Endothelial cell of umbilical vein (primary cell): ENCODE data around the gene TUBGCP2.

ENCODE experiments used
- EZH2 ChIP-seq: IDR thresholded peaks from 2 replicates; pipeline ENCODE4 v1.6.1; 2012; ENCODE audit warnings: borderline replicate concordance, low read depth, mild to moderate bottlenecking, moderate library complexity, low read length, inconsistent platforms; ENCODE audit not compliant: severe bottlenecking
- FOS ChIP-seq: IDR thresholded peaks from 2 replicates; pipeline ENCODE4 v1.6.1; 2011; ENCODE audit warnings: mild to moderate bottlenecking, low read length, moderate library complexity, borderline replicate concordance; ENCODE audit not compliant: insufficient read depth
- GATA2 ChIP-seq: IDR thresholded peaks from 2 replicates; pipeline ENCODE4 v1.7.0; 2011; ENCODE audit warnings: low read depth, mild to moderate bottlenecking, moderate library complexity, mixed read lengths, low read length; ENCODE audit not compliant: insufficient read length, insufficient read depth
- JUN ChIP-seq: IDR thresholded peaks from 2 replicates; pipeline ENCODE4 v1.6.1; 2011; ENCODE audit warnings: borderline replicate concordance, low read depth; ENCODE audit not compliant: insufficient read length, insufficient read depth
- MYC ChIP-seq: IDR thresholded peaks from one replicate; pipeline ENCODE4 v1.6.1; 2011; ENCODE audit warnings: mild to moderate bottlenecking, low read depth, low read length
- POLR2A ChIP-seq: IDR thresholded peaks from 2 replicates; pipeline ENCODE4 v1.6.1; 2012; ENCODE audit warnings: low read depth, mild to moderate bottlenecking, control low read depth, low read length
- POLR2AphosphoS5 ChIP-seq: IDR thresholded peaks from 2 replicates; pipeline ENCODE4 v1.6.1; 2012; ENCODE audit warnings: low read depth, mild to moderate bottlenecking, control low read depth, low read length, moderate library complexity; ENCODE audit not compliant: insufficient read depth
- TF ChIP-seq, protein P1 (sequence below), 2 donors: IDR thresholded peaks; 1 replicate in 1 of 2; 2 replicates in 1 of 2; pipeline ENCODE4 v1.5.1; 2011; ENCODE audit warnings: low read length in 2 of 2, mild to moderate bottlenecking in 2 of 2, moderate library complexity in 2 of 2, control low read depth in 1 of 2, inconsistent platforms in 1 of 2, low read depth in 1 of 2; ENCODE audit not compliant: insufficient read depth in 1 of 2; ENCODE audit errors: extremely low read depth in 1 of 2
- TF ChIP-seq, protein P2 (sequence below): IDR thresholded peaks from 2 replicates; pipeline ENCODE4 v1.6.1; 2011; ENCODE audit not compliant: insufficient read depth, insufficient read length

DNA sequence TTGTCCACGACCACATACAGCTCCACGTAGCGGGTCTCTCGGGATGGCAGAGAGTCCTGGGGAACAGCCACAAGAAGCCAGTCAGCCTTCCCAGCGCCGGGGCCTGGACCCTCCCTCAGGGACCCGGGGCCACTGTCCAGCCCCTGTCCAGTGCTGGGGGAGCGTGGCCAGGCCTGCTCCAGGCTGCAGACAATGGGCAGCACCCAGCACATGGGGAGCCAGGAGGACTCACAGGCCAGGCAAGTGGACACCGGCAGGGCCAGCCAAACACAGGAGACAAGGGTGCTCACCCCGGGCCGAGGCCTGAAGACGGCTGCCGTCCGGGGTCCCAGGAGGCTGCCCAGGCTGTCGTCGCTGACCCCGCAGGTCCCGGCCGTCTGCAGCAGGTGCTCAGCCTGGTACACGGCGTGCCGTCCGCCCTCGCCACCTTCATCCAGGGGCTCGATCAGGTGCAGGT, 35.7 kb downstream of the TUBGCP2 start:
- TF ChIP-seq POLR2AphosphoS5: no peak
- TF ChIP-seq, protein P1, sequence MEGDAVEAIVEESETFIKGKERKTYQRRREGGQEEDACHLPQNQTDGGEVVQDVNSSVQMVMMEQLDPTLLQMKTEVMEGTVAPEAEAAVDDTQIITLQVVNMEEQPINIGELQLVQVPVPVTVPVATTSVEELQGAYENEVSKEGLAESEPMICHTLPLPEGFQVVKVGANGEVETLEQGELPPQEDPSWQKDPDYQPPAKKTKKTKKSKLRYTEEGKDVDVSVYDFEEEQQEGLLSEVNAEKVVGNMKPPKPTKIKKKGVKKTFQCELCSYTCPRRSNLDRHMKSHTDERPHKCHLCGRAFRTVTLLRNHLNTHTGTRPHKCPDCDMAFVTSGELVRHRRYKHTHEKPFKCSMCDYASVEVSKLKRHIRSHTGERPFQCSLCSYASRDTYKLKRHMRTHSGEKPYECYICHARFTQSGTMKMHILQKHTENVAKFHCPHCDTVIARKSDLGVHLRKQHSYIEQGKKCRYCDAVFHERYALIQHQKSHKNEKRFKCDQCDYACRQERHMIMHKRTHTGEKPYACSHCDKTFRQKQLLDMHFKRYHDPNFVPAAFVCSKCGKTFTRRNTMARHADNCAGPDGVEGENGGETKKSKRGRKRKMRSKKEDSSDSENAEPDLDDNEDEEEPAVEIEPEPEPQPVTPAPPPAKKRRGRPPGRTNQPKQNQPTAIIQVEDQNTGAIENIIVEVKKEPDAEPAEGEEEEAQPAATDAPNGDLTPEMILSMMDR (IDR thresholded peaks at IDR 0.05; ENCODE audit: extremely low read depth in 1 of 2, insufficient read depth in 1 of 2, low read depth in 1 of 2, low read length in 2 of 2): no peak
- TF ChIP-seq POLR2A: no peak
- TF ChIP-seq FOS: no peak
- TF ChIP-seq EZH2: no peak
- TF ChIP-seq GATA2: no peak
- no peak for TF ChIP-seq JUN
- TF ChIP-seq, protein P2, sequence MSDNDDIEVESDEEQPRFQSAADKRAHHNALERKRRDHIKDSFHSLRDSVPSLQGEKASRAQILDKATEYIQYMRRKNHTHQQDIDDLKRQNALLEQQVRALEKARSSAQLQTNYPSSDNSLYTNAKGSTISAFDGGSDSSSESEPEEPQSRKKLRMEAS: no peak
- TF ChIP-seq MYC: no peak
